H1 (cell line): ENCODE data around the gene TYK2. TPM values are rescaled to one million over a fixed set of nuclear protein-coding genes. Genes with fewer than 3 reads are reported as not detected.

Experiments used
- EZH2 ChIP-seq: fragments of 200-600 bp; sonication (generic); IDR thresholded peaks from 2 replicates; pipeline ENCODE4 v1.7.1; 2012; ENCODE audit warnings: low read depth, mild to moderate bottlenecking, moderate library complexity, low read length, inconsistent platforms; ENCODE audit not compliant: severe bottlenecking
- FOSL1 ChIP-seq: IDR thresholded peaks from 2 replicates; pipeline ENCODE4 v1.6.1; 2011; ENCODE audit warnings: mild to moderate bottlenecking, low read depth, low read length, moderate library complexity; ENCODE audit not compliant: insufficient read depth
- HDAC2 ChIP-seq, 2 experiments: fragments of 300-600 bp in 1 of 2; sonication (generic) in 1 of 2; IDR thresholded peaks; 2 replicates each; pipeline ENCODE4 v1.6.1; 2011 to 2012; ENCODE audit warnings: low read depth in 2 of 2, low read length in 2 of 2, mild to moderate bottlenecking in 2 of 2, moderate library complexity in 2 of 2, borderline replicate concordance in 1 of 2, inconsistent platforms in 1 of 2
- KDM5A ChIP-seq: fragments of 200-600 bp; IDR thresholded peaks from 2 replicates; pipeline ENCODE4 v1.7.1; 2012; ENCODE audit warnings: mild to moderate bottlenecking, low read length, inconsistent platforms, mixed read lengths
- RAD21 ChIP-seq, 2 experiments: IDR thresholded peaks in 1 of 2; conservative IDR thresholded peaks in 1 of 2; 2 replicates each; pipeline ENCODE4 v1.6.1; 2011; ENCODE audit warnings: low read depth in 2 of 2, low read length in 2 of 2, improper control_type of control experiment in 1 of 2, inconsistent platforms in 1 of 2, mild to moderate bottlenecking in 1 of 2, moderate library complexity in 1 of 2
- RXRA ChIP-seq: IDR thresholded peaks from 2 replicates; pipeline ENCODE4 v1.6.1; 2011; ENCODE audit warnings: low read depth, mild to moderate bottlenecking, low read length, moderate library complexity; ENCODE audit not compliant: insufficient read depth
- SIN3A ChIP-seq, 2 experiments: IDR thresholded peaks in 1 of 2; conservative IDR thresholded peaks in 1 of 2; 2 replicates each; pipeline ENCODE4 v1.6.1; 2011 to 2012; ENCODE audit warnings: low read length in 2 of 2, improper control_type of control experiment in 1 of 2, low read depth in 1 of 2, mild to moderate bottlenecking in 1 of 2
- SP4 ChIP-seq: IDR thresholded peaks from 2 replicates; pipeline ENCODE4 v1.6.1; 2012; ENCODE audit warnings: low read length, inconsistent platforms
- polyA plus RNA-seq, 7 experiments: library from polyadenylated mRNA; depleted of rRNA in 3 of 7; stranded (reverse) in 5 of 7; unstranded in 2 of 7; fragments of >200 nt in 5 of 7; fragments of 200-250 nt in 2 of 7; gene quantifications; 1 replicate in 5 of 7; 2 replicates in 1 of 7; 4 replicates in 1 of 7; pipeline versions ENCODE4 v1.2.1 to v1.2.3, GENCODE V29; 2011 to 2013; ENCODE audit warnings: missing spikeins in 2 of 7, mixed read lengths in 2 of 7
- total RNA-seq: library from RNA; stranded (reverse); fragmentation: NEBNext Ultra II Directional; extraction: Animal tissue kit (Norgen Biotek cat#: 25700); gene quantifications from 2 replicates; pipeline ENCODE4 v1.2.1, GENCODE V29; 2021
- TF ChIP-seq, protein P1 (sequence below): fragments of 300-600 bp; sonication (generic); IDR thresholded peaks from 2 replicates; pipeline ENCODE4 v1.7.1; 2012; ENCODE audit warnings: low read length, moderate library complexity, mild to moderate bottlenecking, inconsistent platforms; ENCODE audit not compliant: insufficient replicate concordance

TYK2 gene
- total and polyA plus RNA-seq, 2 of the 8 experiments (the other 6 are each of a cell fraction or from before 2014, with no cell fraction given), result 32.1 to 40.8 TPM

DNA sequence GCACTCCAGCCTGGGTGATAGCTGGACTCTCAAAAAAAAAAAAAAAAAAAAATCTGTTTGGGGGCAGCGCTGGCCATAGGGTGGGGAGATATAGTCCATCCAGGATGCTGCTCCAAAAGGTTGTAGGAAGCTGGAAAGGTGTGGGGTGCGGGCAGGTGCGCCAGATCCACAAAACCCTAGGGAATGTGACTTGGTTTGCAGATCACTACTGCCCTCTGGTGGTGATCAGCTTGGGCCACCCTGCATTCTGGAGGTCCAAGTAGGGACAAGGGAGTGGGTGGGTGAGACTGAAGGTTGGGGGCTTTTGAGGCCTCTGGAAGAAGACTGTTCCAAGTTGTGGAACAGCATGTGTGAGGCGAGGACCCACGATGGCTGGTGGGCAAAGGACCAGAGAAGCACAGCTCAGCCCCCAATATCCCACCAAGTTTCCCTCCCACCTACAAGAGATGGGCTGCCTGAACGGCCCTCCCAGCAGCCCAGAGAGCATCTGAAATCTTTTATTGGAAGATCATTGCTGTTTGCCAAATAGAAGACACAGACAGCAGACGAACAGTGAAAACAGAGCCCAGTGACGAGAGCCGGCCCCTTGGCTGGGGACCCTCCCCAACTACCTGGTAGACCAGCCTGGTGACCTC lies 10.4 kb upstream of the TYK2 start (continued):
- 0 out of 4 replicates have a peak, but pooled peaks of 1 of the 2 experiments have one; percentile 43 for TF ChIP-seq SIN3A (conservative IDR thresholded peaks at IDR 0.05 in 1 of 2, IDR thresholded peaks at IDR 0.05 in 1 of 2; ENCODE audit: low read depth in 1 of 2, low read length in 2 of 2)
- peak; percentile 80 for TF ChIP-seq RAD21 (IDR thresholded peaks at IDR 0.05 in 1 of 2, conservative IDR thresholded peaks at IDR 0.05 in 1 of 2; ENCODE audit: low read depth in 2 of 2, low read length in 2 of 2)
- TF ChIP-seq KDM5A, result no peak
- no peak for TF ChIP-seq HDAC2 (IDR thresholded peaks at IDR 0.05; ENCODE audit: borderline replicate concordance in 1 of 2, low read depth in 2 of 2, low read length in 2 of 2)
- TF ChIP-seq RXRA, result no peak
- no peak for TF ChIP-seq FOSL1
- TF ChIP-seq EZH2, result no peak
- no peak for TF ChIP-seq SP4
- TF ChIP-seq, protein P1, sequence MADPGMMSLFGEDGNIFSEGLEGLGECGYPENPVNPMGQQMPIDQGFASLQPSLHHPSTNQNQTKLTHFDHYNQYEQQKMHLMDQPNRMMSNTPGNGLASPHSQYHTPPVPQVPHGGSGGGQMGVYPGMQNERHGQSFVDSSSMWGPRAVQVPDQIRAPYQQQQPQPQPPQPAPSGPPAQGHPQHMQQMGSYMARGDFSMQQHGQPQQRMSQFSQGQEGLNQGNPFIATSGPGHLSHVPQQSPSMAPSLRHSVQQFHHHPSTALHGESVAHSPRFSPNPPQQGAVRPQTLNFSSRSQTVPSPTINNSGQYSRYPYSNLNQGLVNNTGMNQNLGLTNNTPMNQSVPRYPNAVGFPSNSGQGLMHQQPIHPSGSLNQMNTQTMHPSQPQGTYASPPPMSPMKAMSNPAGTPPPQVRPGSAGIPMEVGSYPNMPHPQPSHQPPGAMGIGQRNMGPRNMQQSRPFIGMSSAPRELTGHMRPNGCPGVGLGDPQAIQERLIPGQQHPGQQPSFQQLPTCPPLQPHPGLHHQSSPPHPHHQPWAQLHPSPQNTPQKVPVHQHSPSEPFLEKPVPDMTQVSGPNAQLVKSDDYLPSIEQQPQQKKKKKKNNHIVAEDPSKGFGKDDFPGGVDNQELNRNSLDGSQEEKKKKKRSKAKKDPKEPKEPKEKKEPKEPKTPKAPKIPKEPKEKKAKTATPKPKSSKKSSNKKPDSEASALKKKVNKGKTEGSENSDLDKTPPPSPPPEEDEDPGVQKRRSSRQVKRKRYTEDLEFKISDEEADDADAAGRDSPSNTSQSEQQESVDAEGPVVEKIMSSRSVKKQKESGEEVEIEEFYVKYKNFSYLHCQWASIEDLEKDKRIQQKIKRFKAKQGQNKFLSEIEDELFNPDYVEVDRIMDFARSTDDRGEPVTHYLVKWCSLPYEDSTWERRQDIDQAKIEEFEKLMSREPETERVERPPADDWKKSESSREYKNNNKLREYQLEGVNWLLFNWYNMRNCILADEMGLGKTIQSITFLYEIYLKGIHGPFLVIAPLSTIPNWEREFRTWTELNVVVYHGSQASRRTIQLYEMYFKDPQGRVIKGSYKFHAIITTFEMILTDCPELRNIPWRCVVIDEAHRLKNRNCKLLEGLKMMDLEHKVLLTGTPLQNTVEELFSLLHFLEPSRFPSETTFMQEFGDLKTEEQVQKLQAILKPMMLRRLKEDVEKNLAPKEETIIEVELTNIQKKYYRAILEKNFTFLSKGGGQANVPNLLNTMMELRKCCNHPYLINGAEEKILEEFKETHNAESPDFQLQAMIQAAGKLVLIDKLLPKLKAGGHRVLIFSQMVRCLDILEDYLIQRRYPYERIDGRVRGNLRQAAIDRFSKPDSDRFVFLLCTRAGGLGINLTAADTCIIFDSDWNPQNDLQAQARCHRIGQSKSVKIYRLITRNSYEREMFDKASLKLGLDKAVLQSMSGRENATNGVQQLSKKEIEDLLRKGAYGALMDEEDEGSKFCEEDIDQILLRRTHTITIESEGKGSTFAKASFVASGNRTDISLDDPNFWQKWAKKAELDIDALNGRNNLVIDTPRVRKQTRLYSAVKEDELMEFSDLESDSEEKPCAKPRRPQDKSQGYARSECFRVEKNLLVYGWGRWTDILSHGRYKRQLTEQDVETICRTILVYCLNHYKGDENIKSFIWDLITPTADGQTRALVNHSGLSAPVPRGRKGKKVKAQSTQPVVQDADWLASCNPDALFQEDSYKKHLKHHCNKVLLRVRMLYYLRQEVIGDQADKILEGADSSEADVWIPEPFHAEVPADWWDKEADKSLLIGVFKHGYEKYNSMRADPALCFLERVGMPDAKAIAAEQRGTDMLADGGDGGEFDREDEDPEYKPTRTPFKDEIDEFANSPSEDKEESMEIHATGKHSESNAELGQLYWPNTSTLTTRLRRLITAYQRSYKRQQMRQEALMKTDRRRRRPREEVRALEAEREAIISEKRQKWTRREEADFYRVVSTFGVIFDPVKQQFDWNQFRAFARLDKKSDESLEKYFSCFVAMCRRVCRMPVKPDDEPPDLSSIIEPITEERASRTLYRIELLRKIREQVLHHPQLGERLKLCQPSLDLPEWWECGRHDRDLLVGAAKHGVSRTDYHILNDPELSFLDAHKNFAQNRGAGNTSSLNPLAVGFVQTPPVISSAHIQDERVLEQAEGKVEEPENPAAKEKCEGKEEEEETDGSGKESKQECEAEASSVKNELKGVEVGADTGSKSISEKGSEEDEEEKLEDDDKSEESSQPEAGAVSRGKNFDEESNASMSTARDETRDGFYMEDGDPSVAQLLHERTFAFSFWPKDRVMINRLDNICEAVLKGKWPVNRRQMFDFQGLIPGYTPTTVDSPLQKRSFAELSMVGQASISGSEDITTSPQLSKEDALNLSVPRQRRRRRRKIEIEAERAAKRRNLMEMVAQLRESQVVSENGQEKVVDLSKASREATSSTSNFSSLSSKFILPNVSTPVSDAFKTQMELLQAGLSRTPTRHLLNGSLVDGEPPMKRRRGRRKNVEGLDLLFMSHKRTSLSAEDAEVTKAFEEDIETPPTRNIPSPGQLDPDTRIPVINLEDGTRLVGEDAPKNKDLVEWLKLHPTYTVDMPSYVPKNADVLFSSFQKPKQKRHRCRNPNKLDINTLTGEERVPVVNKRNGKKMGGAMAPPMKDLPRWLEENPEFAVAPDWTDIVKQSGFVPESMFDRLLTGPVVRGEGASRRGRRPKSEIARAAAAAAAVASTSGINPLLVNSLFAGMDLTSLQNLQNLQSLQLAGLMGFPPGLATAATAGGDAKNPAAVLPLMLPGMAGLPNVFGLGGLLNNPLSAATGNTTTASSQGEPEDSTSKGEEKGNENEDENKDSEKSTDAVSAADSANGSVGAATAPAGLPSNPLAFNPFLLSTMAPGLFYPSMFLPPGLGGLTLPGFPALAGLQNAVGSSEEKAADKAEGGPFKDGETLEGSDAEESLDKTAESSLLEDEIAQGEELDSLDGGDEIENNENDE, result no peak
